ENCODE measurements around the gene MTMR2. TPM values are rescaled to one million over a fixed set of nuclear protein-coding genes. Genes with fewer than 3 reads are reported as not detected.
A peak's percentile ranks its signal among the peaks of the same experiment; 100 is the strongest.

The MTMR2 gene
- total and polyA plus RNA-seq, 10 donors = 5.7 to 32.7 (median 21.5) TPM

- 17 to 45% (median 27%) methylated on average over 3 of the region's 3 CpGs for WGBS, 5 donors
- no peak for DNase-seq
- intact Hi-C loops (cut with DNase I; ENCODE audit: low total_unique reads) = loop anchor here (10.0 kb wide), 1 partner anchor 519 kb away; no protein-coding TSS in a partner anchor
- no peak for TF ChIP-seq POLR2A (IDR thresholded peaks at IDR 0.05)
- TF ChIP-seq CTCF (IDR thresholded peaks at IDR 0.05 in 8 of 11, conservative IDR thresholded peaks at IDR 0.05 in 3 of 11) = peak; percentile 54 to 88 (median 81)
- TF ChIP-seq POLR2AphosphoS5 (IDR thresholded peaks at IDR 0.05) = peak in 1 of 3 donors; percentile 49
- Histone ChIP-seq H3K4me1 (peaks cover 0 to 6% (median 0%) of the 10 kb centered on the region in 6 donors), H3K27ac (peak overlapping the region in 1 of 8 donors; percentile 12), H3K27me3 (replicated peaks in 1 of 7) (no peaks in the 10 kb centered on the region), H3K9me3 (no peaks in the 10 kb centered on the region), H3K4me3 (no peak overlapping the region), H3K36me3 (peaks cover 0 to 98% (median 53%) of the 10 kb centered on the region in 6 donors)
These were observed 88.0 kb downstream of the MTMR2 start for GRCh38 chr11:95835768-95836488.

GRCh38 chr11:95835351-95835750, 88.6 kb downstream of the MTMR2 start:
- TF ChIP-seq POLR2A (IDR thresholded peaks at IDR 0.05) (no peak), CTCF (IDR thresholded peaks at IDR 0.05 in 8 of 11, conservative IDR thresholded peaks at IDR 0.05 in 3 of 11) (no peak), POLR2AphosphoS5 (IDR thresholded peaks at IDR 0.05) (no peak)
- intact Hi-C loops (cut with DNase I; ENCODE audit: low total_unique reads) = loop anchor here (10.0 kb wide), 1 partner anchor 519 kb away; no protein-coding TSS in a partner anchor
- Histone ChIP-seq H3K36me3 (peaks cover 0 to 98% (median 57%) of the 10 kb centered on the region in 6 donors), H3K4me1 (peaks cover 0 to 6% (median 0%) of the 10 kb centered on the region in 6 donors), H3K27me3 (replicated peaks in 1 of 7) (no peaks in the 10 kb centered on the region), H3K4me3 (no peak overlapping the region), H3K9me3 (no peaks in the 10 kb centered on the region), H3K27ac (no peak overlapping the region)
- no peak for DNase-seq
- whole genome bisulfite sequencing, 5 donors = 59 to 90% (median 76%) methylated on average over 3 of the region's 3 CpGs

GRCh38 chr11:95833378-95833777, 90.5 kb downstream of the MTMR2 start:
- H3K4me3 ChIP-seq = no peak overlapping the region
- peaks cover 0 to 100% (median 68%) of the 10 kb centered on the region in 6 donors for H3K36me3 ChIP-seq
- 2 to 95% (median 54%) methylated on average over 1 of the region's 1 CpG for WGBS, 5 donors
- intact Hi-C loops (cut with DNase I; ENCODE audit: low total_unique reads) = loop anchor here (10.0 kb wide), 1 partner anchor 521 kb away; no protein-coding TSS in a partner anchor
- H3K9me3 ChIP-seq = no peaks in the 10 kb centered on the region
- H3K27ac ChIP-seq = no peak overlapping the region
- TF ChIP-seq CTCF (IDR thresholded peaks at IDR 0.05 in 8 of 11, conservative IDR thresholded peaks at IDR 0.05 in 3 of 11) = no peak
- no peak for TF ChIP-seq POLR2AphosphoS5 (IDR thresholded peaks at IDR 0.05)
- no peak for TF ChIP-seq POLR2A (IDR thresholded peaks at IDR 0.05)
- peaks cover 0 to 6% (median 0%) of the 10 kb centered on the region in 6 donors for H3K4me1 ChIP-seq
- no peak for DNase-seq
- H3K27me3 ChIP-seq (replicated peaks in 1 of 7) = no peaks in the 10 kb centered on the region

GRCh38 chr11:95832763-95833162, 91.1 kb downstream of the MTMR2 start:
- H3K36me3 ChIP-seq = peaks cover 0 to 100% (median 63%) of the 10 kb centered on the region in 6 donors
- 83 to 92% (median 88%) methylated on average over 3 of the region's 3 CpGs for WGBS, 5 donors
- no peak for DNase-seq
- no peak overlapping the region for H3K27ac ChIP-seq
- no peak overlapping the region for H3K4me3 ChIP-seq
- no peaks in the 10 kb centered on the region for H3K9me3 ChIP-seq
- peaks cover 0 to 6% (median 0%) of the 10 kb centered on the region in 6 donors for H3K4me1 ChIP-seq
- no peak for TF ChIP-seq CTCF (IDR thresholded peaks at IDR 0.05 in 8 of 11, conservative IDR thresholded peaks at IDR 0.05 in 3 of 11)
- no peak for TF ChIP-seq POLR2A (IDR thresholded peaks at IDR 0.05)
- no peak for TF ChIP-seq POLR2AphosphoS5 (IDR thresholded peaks at IDR 0.05)
- intact Hi-C loops (cut with DNase I; ENCODE audit: low total_unique reads) = loop anchor here (10.0 kb wide), 1 partner anchor 522 kb away; no protein-coding TSS in a partner anchor
- no peaks in the 10 kb centered on the region for H3K27me3 ChIP-seq (replicated peaks in 1 of 7)
